AG04450 (cell line): ENCODE results near the gene RALGDS. TPM values are rescaled to one million over a fixed set of nuclear protein-coding genes. Genes with fewer than 3 reads are reported as not detected.

Source experiments
- CTCF ChIA-PET: fragments of 300-600, 350-600 bp; formaldehyde crosslinking; extraction: SDS; loops from one replicate; lab custom pipeline; 2022; ENCODE audit warnings: antibody characterized with exemption, inconsistent platforms; lab: Charles Lee
- POLR2A ChIA-PET: fragments of 350-600 bp; formaldehyde crosslinking; extraction: SDS; loops from one replicate; lab custom pipeline; 2021; ENCODE audit warnings: antibody characterized with exemption, inconsistent platforms; lab: Yijun Ruan, JAX
- DNase-seq: peaks from one replicate; pipeline ENCODE4 v3.0.0-alpha.2; 2011; ENCODE audit warnings: low read depth, low spot score
- H3K27ac ChIP-seq: one replicate; pipeline ENCODE4 v1.5.1; 2012; ENCODE audit warnings: low read depth, low read length, control low read depth
- H3K27me3 ChIP-seq: one replicate; pipeline ENCODE4 v1.6.0; 2012; ENCODE audit warnings: low read length; ENCODE audit not compliant: control insufficient read depth, insufficient read depth
- H3K4me3 ChIP-seq: 2 replicates; pipeline ENCODE4 v1.5.1; 2011; ENCODE audit warnings: mild to moderate bottlenecking, low read depth, low read length, control low read depth
- H3K9me3 ChIP-seq: 2 replicates; pipeline ENCODE4 v1.5.1; 2012; ENCODE audit warnings: low read length; ENCODE audit not compliant: control insufficient read depth, insufficient read depth
- CTCF ChIP-seq: IDR thresholded peaks from 2 replicates; pipeline ENCODE4 v1.5.1; 2011; ENCODE audit warnings: low read depth, low read length, control low read depth, inconsistent platforms
- polyA plus RNA-seq: library from polyadenylated mRNA; depleted of rRNA; stranded (reverse); fragments of >200 nt; gene quantifications from 2 replicates; pipeline ENCODE4 v1.2.3, GENCODE V29; 2011

Gene RALGDS
- polyA plus RNA-seq, 1 experiment: 19.1 TPM

- no peak for TF ChIP-seq CTCF
- POLR2A ChIA-PET: no interaction called here
Measured at GRCh38 chr9:133103987-133104505, 17.0 kb downstream of the RALGDS start.

GRCh38 chr9:133103183-133103986, 17.7 kb downstream of the RALGDS start:
- no peak for DNase-seq
- POLR2A ChIA-PET: interaction anchor here (0.8 kb wide), 1 partner anchor 12 kb away, joined by 3 read pairs; no protein-coding TSS in a partner anchor
- no peak overlapping the region for H3K4me3 ChIP-seq
- peak; percentile 97 for TF ChIP-seq CTCF
- no peaks in the 10 kb centered on the region for H3K27me3 ChIP-seq
- no peak overlapping the region for H3K27ac ChIP-seq
- CTCF ChIA-PET: interaction anchor here (0.6 to 15.9 kb wide), 16 partner anchors 9 to 81 kb away, joined by 3 to 264 read pairs (median 6); no protein-coding TSS in a partner anchor
- H3K9me3 ChIP-seq: peaks cover under 1% of the 10 kb centered on the region; the same call in 1 of the 2 replicates

More at GRCh38 chr9:133103987-133104505, 17.0 kb downstream of the RALGDS start:
- no peak for DNase-seq
- Histone ChIP-seq H3K4me3 (no peak overlapping the region), H3K9me3 (no peaks in the 10 kb centered on the region; the same call in 1 of the 2 replicates), H3K27ac (no peak overlapping the region), H3K27me3 (no peaks in the 10 kb centered on the region)
- CTCF ChIA-PET: interaction anchor here (1.0 to 15.9 kb wide), 6 partner anchors 10 to 77 kb away, joined by 3 to 264 read pairs (median 12); no protein-coding TSS in a partner anchor

- TF ChIP-seq CTCF: no peak
- POLR2A ChIA-PET: interaction anchor here (0.7 to 0.8 kb wide), 3 partner anchors 13 to 72 kb away, joined by 3 to 4 read pairs (median 3); partner anchors contain the start of gene GTF3C5
- H3K4me3 ChIP-seq: no peak overlapping the region
Measured at GRCh38 chr9:133102190-133103021, 18.6 kb downstream of the RALGDS start.

GRCh38 chr9:133101356-133102189, 19.5 kb downstream of the RALGDS start:
- ChIA-PET POLR2A (interaction anchor here (0.7 to 0.8 kb wide), 2 partner anchors 43 to 71 kb away, joined by 3 to 4 read pairs; partner anchors contain the start of gene GTF3C5), CTCF (interaction anchor here (0.9 to 15.9 kb wide), 6 partner anchors 9 to 45 kb away, joined by 3 to 264 read pairs (median 7); no protein-coding TSS in a partner anchor)
- H3K27me3 ChIP-seq: no peaks in the 10 kb centered on the region
- no peak overlapping the region for H3K27ac ChIP-seq
- no peak for TF ChIP-seq CTCF
- H3K9me3 ChIP-seq: peaks cover 10% of the 10 kb centered on the region
- no peak for DNase-seq
- no peak overlapping the region for H3K4me3 ChIP-seq

More at GRCh38 chr9:133102190-133103021, 18.6 kb downstream of the RALGDS start:
- no peak overlapping the region for H3K27ac ChIP-seq
- no peak for DNase-seq
- H3K9me3 ChIP-seq: peaks cover 6% of the 10 kb centered on the region; the same call in 1 of the 2 replicates
- CTCF ChIA-PET: interaction anchor here (0.7 to 15.9 kb wide), 15 partner anchors 8 to 80 kb away, joined by 3 to 264 read pairs (median 6); no protein-coding TSS in a partner anchor
- H3K27me3 ChIP-seq: no peaks in the 10 kb centered on the region
